ENCODE results near the gene GLIPR2. TPM values are rescaled to one million over a fixed set of nuclear protein-coding genes. Genes with fewer than 3 reads are reported as not detected.

Gene GLIPR2
- total and polyA plus RNA-seq, 2 of the 13 experiments (the other 11 are each of a cell fraction or from before 2014, with no cell fraction given), result 0.08 to 0.42 TPM

DNA sequence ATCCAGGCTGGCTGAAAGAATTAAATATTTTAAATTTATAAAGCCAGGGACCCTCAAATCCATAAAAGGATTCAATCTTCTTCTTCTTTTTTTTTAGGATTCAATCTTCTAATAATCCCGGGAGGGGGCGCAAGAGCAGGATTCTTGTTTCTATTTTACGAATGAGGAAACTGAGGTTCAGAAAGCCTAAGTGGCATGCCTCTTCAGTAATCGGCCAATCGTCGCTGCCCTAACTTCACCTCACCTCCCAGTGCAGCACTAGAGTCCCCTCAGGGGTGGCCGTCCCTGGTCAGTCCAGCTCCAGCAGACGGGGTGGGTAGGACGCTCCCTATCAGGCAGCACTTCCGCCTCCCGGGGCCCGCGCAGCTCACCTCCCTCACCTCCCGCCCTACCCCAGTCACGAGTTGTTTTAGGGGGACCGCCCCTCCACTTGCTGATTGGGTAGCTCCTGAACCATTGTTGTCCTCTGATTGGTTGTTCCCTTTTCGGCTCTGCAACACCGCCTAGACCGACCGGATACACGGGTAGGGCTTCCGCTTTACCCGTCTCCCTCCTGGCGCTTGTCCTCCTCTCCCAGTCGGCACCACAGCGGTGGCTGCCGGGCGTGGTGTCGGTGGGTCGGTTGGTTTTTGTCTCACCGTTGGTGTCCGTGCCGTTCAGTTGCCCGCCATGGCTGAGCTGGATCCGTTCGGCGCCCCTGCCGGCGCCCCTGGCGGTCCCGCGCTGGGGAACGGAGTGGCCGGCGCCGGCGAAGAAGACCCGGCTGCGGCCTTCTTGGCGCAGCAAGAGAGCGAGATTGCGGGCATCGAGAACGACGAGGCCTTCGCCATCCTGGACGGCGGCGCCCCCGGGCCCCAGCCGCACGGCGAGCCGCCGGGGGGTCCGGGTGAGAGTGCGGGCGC, 54.1 kb downstream of the GLIPR2 start, which contains the start of gene CLTA (continued):
- TF ChIP-seq, protein P1, sequence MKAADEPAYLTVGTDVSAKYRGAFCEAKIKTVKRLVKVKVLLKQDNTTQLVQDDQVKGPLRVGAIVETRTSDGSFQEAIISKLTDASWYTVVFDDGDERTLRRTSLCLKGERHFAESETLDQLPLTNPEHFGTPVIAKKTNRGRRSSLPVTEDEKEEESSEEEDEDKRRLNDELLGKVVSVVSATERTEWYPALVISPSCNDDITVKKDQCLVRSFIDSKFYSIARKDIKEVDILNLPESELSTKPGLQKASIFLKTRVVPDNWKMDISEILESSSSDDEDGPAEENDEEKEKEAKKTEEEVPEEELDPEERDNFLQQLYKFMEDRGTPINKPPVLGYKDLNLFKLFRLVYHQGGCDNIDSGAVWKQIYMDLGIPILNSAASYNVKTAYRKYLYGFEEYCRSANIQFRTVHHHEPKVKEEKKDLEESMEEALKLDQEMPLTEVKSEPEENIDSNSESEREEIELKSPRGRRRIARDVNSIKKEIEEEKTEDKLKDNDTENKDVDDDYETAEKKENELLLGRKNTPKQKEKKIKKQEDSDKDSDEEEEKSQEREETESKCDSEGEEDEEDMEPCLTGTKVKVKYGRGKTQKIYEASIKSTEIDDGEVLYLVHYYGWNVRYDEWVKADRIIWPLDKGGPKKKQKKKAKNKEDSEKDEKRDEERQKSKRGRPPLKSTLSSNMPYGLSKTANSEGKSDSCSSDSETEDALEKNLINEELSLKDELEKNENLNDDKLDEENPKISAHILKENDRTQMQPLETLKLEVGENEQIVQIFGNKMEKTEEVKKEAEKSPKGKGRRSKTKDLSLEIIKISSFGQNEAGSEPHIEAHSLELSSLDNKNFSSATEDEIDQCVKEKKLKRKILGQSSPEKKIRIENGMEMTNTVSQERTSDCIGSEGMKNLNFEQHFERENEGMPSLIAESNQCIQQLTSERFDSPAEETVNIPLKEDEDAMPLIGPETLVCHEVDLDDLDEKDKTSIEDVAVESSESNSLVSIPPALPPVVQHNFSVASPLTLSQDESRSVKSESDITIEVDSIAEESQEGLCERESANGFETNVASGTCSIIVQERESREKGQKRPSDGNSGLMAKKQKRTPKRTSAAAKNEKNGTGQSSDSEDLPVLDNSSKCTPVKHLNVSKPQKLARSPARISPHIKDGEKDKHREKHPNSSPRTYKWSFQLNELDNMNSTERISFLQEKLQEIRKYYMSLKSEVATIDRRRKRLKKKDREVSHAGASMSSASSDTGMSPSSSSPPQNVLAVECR (CRISPR knock-in tag; IDR thresholded peaks at IDR 0.05; ENCODE audit: borderline replicate concordance), result peak; percentile 95
- TF ChIP-seq USF2 (IDR thresholded peaks at IDR 0.05; ENCODE audit: low read depth, low read length), result peak; percentile 41
- peak; percentile 78 for TF ChIP-seq USF2 (CRISPR knock-in tag; IDR thresholded peaks at IDR 0.05; ENCODE audit: borderline replicate concordance)
- TF ChIP-seq PRDM4 (CRISPR knock-in tag; IDR thresholded peaks at IDR 0.05; ENCODE audit: borderline replicate concordance), result no peak
- TF ChIP-seq ZNF136 (CRISPR knock-in tag; IDR thresholded peaks at IDR 0.05; ENCODE audit: low read depth), result no peak
- TF ChIP-seq SSRP1 (CRISPR knock-in tag; IDR thresholded peaks at IDR 0.05), result no peak
- 0 out of 2 replicates have a peak, but pooled peaks have one; percentile 6 for TF ChIP-seq PPARG (CRISPR knock-in tag; conservative IDR thresholded peaks at IDR 0.05)
- TF ChIP-seq MAFG (CRISPR knock-in tag; IDR thresholded peaks at IDR 0.05), result no peak
- TF ChIP-seq ZNF713 (CRISPR knock-in tag; IDR thresholded peaks at IDR 0.05), result no peak
- peak; percentile 94 for TF ChIP-seq SAP130 (CRISPR knock-in tag; IDR thresholded peaks at IDR 0.05; ENCODE audit: low read depth)
- TF ChIP-seq HCFC1 (IDR thresholded peaks at IDR 0.05; ENCODE audit: low read depth, low read length), result no peak
- TF ChIP-seq ZKSCAN5 (CRISPR knock-in tag; IDR thresholded peaks at IDR 0.05), result peak; percentile 97
- TF ChIP-seq CREB1 (IDR thresholded peaks at IDR 0.05), result peak; percentile 43; the same call in 1 of the 2 replicates
- peak; percentile 57; the same call in 1 of the 2 replicates for TF ChIP-seq CREB1 (CRISPR knock-in tag; IDR thresholded peaks at IDR 0.05)
- peak; percentile 85 for TF ChIP-seq POGK (CRISPR knock-in tag; conservative IDR thresholded peaks at IDR 0.05)
- no peak for TF ChIP-seq ZNF879 (CRISPR knock-in tag; IDR thresholded peaks at IDR 0.05)
- peak; percentile 69 for TF ChIP-seq HOXA3 (CRISPR knock-in tag; IDR thresholded peaks at IDR 0.05)
